GM23338 (cell line): Measurements from ENCODE around the gene ATP8A1.

Experiments
- EZH2 ChIP-seq: fragments of 200-600 bp; sonication (generic); IDR thresholded peaks from one replicate; pipeline ENCODE4 v1.8.0; 2017; ENCODE audit warnings: antibody characterized with exemption, mild to moderate bottlenecking, low read depth; ENCODE audit not compliant: unreplicated experiment
- EZH2phosphoT487 ChIP-seq: fragments of 200-600 bp; sonication (generic); IDR thresholded peaks from one replicate; pipeline ENCODE4 v1.8.1; 2018; ENCODE audit warnings: antibody characterized with exemption; ENCODE audit not compliant: unreplicated experiment
- JUNB ChIP-seq: IDR thresholded peaks from one replicate; pipeline ENCODE4 v1.6.1; 2016; ENCODE audit warnings: antibody characterized with exemption; ENCODE audit not compliant: unreplicated experiment
- POLR2AphosphoS5 ChIP-seq: IDR thresholded peaks from 2 replicates; pipeline ENCODE4 v1.6.1; 2016; ENCODE audit warnings: antibody characterized with exemption, low read depth
- ZNF331 ChIP-seq: fragments of 250-450 bp; sonication (Bioruptor Pico); IDR thresholded peaks from 2 replicates; pipeline ENCODE4 v1.5.0; 2020; ENCODE audit warnings: low read depth, mild to moderate bottlenecking, moderate library complexity
- TF ChIP-seq, protein P1 (sequence below): fragments of 250-450 bp; sonication (Bioruptor Pico); IDR thresholded peaks from 2 replicates; pipeline ENCODE4 v1.5.0; 2020; ENCODE audit warnings: mild to moderate bottlenecking, moderate library complexity
- TF ChIP-seq, protein P2 (sequence below), 2 experiments: fragments of 200-600 bp in 1 of 2; sonication (generic) in 1 of 2; conservative IDR thresholded peaks; 2 replicates each; pipeline versions ENCODE4 v1.5.1 to v1.6.1; 2016 to 2017; ENCODE audit warnings: antibody characterized with exemption in 2 of 2, low read depth in 2 of 2, mild to moderate bottlenecking in 2 of 2, moderate library complexity in 1 of 2

DNA sequence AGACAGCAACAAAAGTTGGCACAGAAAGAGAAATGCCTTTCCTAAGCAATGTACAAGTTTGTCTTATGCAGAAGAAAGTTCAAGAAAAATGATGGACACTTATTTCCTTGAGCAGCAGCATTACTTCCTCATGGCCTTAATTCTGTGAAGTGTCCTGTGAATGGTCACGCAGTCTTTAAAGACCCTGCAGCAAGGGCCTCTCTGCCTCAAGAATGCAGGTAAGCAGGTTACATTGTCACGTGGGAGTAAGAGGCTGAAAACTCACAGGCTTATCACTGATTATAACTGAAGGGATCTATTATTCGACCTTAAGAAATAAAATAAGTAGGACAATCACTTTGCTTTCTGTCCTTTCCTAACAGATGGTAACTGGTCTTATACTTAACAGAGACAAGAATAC, 109.1 kb downstream of the ATP8A1 start:
- TF ChIP-seq, protein P1, sequence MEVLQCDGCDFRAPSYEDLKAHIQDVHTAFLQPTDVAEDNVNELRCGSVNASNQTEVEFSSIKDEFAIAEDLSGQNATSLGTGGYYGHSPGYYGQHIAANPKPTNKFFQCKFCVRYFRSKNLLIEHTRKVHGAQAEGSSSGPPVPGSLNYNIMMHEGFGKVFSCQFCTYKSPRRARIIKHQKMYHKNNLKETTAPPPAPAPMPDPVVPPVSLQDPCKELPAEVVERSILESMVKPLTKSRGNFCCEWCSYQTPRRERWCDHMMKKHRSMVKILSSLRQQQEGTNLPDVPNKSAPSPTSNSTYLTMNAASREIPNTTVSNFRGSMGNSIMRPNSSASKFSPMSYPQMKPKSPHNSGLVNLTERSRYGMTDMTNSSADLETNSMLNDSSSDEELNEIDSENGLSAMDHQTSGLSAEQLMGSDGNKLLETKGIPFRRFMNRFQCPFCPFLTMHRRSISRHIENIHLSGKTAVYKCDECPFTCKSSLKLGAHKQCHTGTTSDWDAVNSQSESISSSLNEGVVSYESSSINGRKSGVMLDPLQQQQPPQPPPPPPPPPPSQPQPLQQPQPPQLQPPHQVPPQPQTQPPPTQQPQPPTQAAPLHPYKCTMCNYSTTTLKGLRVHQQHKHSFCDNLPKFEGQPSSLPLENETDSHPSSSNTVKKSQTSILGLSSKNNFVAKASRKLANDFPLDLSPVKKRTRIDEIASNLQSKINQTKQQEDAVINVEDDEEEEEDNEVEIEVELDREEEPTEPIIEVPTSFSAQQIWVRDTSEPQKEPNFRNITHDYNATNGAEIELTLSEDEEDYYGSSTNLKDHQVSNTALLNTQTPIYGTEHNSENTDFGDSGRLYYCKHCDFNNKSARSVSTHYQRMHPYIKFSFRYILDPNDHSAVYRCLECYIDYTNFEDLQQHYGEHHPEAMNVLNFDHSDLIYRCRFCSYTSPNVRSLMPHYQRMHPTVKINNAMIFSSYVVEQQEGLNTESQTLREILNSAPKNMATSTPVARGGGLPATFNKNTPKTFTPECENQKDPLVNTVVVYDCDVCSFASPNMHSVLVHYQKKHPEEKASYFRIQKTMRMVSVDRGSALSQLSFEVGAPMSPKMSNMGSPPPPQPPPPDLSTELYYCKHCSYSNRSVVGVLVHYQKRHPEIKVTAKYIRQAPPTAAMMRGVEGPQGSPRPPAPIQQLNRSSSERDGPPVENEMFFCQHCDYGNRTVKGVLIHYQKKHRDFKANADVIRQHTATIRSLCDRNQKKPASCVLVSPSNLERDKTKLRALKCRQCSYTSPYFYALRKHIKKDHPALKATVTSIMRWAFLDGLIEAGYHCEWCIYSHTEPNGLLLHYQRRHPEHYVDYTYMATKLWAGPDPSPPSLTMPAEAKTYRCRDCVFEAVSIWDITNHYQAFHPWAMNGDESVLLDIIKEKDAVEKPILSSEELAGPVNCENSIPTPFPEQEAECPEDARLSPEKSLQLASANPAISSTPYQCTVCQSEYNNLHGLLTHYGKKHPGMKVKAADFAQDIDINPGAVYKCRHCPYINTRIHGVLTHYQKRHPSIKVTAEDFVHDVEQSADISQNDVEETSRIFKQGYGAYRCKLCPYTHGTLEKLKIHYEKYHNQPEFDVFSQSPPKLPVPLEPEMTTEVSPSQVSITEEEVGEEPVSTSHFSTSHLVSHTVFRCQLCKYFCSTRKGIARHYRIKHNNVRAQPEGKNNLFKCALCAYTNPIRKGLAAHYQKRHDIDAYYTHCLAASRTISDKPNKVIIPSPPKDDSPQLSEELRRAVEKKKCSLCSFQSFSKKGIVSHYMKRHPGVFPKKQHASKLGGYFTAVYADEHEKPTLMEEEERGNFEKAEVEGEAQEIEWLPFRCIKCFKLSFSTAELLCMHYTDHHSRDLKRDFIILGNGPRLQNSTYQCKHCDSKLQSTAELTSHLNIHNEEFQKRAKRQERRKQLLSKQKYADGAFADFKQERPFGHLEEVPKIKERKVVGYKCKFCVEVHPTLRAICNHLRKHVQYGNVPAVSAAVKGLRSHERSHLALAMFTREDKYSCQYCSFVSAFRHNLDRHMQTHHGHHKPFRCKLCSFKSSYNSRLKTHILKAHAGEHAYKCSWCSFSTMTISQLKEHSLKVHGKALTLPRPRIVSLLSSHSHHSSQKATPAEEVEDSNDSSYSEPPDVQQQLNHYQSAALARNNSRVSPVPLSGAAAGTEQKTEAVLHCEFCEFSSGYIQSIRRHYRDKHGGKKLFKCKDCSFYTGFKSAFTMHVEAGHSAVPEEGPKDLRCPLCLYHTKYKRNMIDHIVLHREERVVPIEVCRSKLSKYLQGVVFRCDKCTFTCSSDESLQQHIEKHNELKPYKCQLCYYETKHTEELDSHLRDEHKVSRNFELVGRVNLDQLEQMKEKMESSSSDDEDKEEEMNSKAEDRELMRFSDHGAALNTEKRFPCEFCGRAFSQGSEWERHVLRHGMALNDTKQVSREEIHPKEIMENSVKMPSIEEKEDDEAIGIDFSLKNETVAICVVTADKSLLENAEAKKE (CRISPR knock-in tag), result no peak
- TF ChIP-seq, protein P2, sequence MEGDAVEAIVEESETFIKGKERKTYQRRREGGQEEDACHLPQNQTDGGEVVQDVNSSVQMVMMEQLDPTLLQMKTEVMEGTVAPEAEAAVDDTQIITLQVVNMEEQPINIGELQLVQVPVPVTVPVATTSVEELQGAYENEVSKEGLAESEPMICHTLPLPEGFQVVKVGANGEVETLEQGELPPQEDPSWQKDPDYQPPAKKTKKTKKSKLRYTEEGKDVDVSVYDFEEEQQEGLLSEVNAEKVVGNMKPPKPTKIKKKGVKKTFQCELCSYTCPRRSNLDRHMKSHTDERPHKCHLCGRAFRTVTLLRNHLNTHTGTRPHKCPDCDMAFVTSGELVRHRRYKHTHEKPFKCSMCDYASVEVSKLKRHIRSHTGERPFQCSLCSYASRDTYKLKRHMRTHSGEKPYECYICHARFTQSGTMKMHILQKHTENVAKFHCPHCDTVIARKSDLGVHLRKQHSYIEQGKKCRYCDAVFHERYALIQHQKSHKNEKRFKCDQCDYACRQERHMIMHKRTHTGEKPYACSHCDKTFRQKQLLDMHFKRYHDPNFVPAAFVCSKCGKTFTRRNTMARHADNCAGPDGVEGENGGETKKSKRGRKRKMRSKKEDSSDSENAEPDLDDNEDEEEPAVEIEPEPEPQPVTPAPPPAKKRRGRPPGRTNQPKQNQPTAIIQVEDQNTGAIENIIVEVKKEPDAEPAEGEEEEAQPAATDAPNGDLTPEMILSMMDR (conservative IDR thresholded peaks at IDR 0.05; ENCODE audit: low read depth in 2 of 2), result no peak
- TF ChIP-seq EZH2phosphoT487 (no peak), ZNF331 (CRISPR knock-in tag) (no peak), EZH2 (no peak), POLR2AphosphoS5 (no peak), JUNB (no peak)
